ENCODE results near the gene PDE4D. TPM values are rescaled to one million over a fixed set of nuclear protein-coding genes. Genes with fewer than 3 reads are reported as not detected.

Gene PDE4D
- total and polyA plus RNA-seq, 2 donors (not counting 3 experiments of a cell fraction or from before 2014, with no cell fraction given): 34.5 to 51.2 TPM

- Histone ChIP-seq H4K20me1 (replicated peaks; ENCODE audit: control insufficient read depth, extremely low read depth, insufficient read depth, low read length) (no peaks in the 10 kb centered on the region), H3K36me3 (ENCODE audit: control insufficient read depth in 2 of 2, extremely low read depth in 1 of 2, insufficient read depth in 2 of 2, low read length in 2 of 2) (no peaks in the 10 kb centered on the region), H2AFZ (ENCODE audit: low read depth, low read length) (no peak overlapping the region), H3K79me2 (ENCODE audit: control insufficient read depth, insufficient read depth, low read length) (no peaks in the 10 kb centered on the region), H3K9me3 (replicated peaks; ENCODE audit: control insufficient read depth, insufficient read depth, low read length) (no peaks in the 10 kb centered on the region), H3K9ac (replicated peaks; ENCODE audit: extremely low read depth, insufficient read depth, low read length) (no peak overlapping the region), H3K4me2 (ENCODE audit: insufficient read depth, low read length) (no peak overlapping the region), H3K27me3 (ENCODE audit: control insufficient read depth in 2 of 2, insufficient read depth in 2 of 2, low read length in 2 of 2) (peaks cover 3 to 6% of the 10 kb centered on the region in 2 experiments), H3K27ac (ENCODE audit: insufficient read depth, low read depth, low read length) (no peak overlapping the region), H3K9me1 (replicated peaks; ENCODE audit: control insufficient read depth, extremely low read depth, insufficient read depth, low read length) (no peaks in the 10 kb centered on the region), H3K4me1 (ENCODE audit: control insufficient read depth, extremely low read depth, insufficient read depth, low read length) (no peaks in the 10 kb centered on the region), H3K4me3 (replicated peaks in 1 of 3; ENCODE audit: insufficient read depth in 1 of 3, low read depth in 1 of 3, low read length in 3 of 3) (no peak overlapping the region)
- CTCF ChIA-PET: no interaction called here
- no TSS peak for BruUV-seq (replicated peaks)
- intact Hi-C loops (cut with micrococcal nuclease) (no loop called here), dilution Hi-C loops (cut with MboI; ENCODE audit: extremely low pct_ligation_motif_present, low sequenced_read_pairs) (no loop called here)
- no peak for FAIRE-seq
- POLR2A ChIA-PET: no interaction called here
- TF ChIP-seq FOS (IDR thresholded peaks at IDR 0.05; ENCODE audit: borderline replicate concordance, insufficient read depth, low read length) (no peak), MAX (IDR thresholded peaks at IDR 0.05; ENCODE audit: insufficient read depth, insufficient read length) (no peak), GATA2 (IDR thresholded peaks at IDR 0.05; ENCODE audit: insufficient read depth, insufficient read length, low read depth, low read length) (no peak), POLR2AphosphoS5 (IDR thresholded peaks at IDR 0.05; ENCODE audit: insufficient read depth, low read depth, low read length) (no peak), EZH2 (IDR thresholded peaks at IDR 0.05; ENCODE audit: borderline replicate concordance, low read depth, low read length, severe bottlenecking) (no peak), JUN (IDR thresholded peaks at IDR 0.05; ENCODE audit: borderline replicate concordance, insufficient read depth, insufficient read length, low read depth) (no peak), MYC (IDR thresholded peaks at IDR 0.05; ENCODE audit: low read depth, low read length) (no peak), CTCF (IDR thresholded peaks at IDR 0.05; ENCODE audit: extremely low read depth in 1 of 2, insufficient read depth in 1 of 2, low read depth in 1 of 2, low read length in 2 of 2) (no peak), POLR2A (IDR thresholded peaks at IDR 0.05; ENCODE audit: low read depth, low read length) (no peak)
- peak; percentile 53 for DNase-seq (ENCODE audit: low read depth, low spot score)
Observed at GRCh38 chr5:59322058-59322457, 571.5 kb downstream of the PDE4D start.

All from endothelial cell of umbilical vein (primary cell).